Mesenchymal stem cell (in vitro differentiated cells and primary cell): Measurements from ENCODE around the gene TMEM38A. TPM values are rescaled to one million over a fixed set of nuclear protein-coding genes. Genes with fewer than 3 reads are reported as not detected.

Experiments
- DNase-seq: peaks from one replicate; pipeline ENCODE4 v3.0.0-alpha.2; 2013
- H2AFZ ChIP-seq: one replicate; pipeline ENCODE4 v1.6.1; 2013; ENCODE audit warnings: low read depth, mild to moderate bottlenecking, control low read depth, inconsistent platforms, low read length, moderate library complexity
- H2AK5ac ChIP-seq: 2 replicates; pipeline ENCODE4 v1.6.1; 2013; ENCODE audit warnings: low read length, moderate library complexity, mild to moderate bottlenecking, inconsistent platforms; ENCODE audit not compliant: severe bottlenecking
- H2BK120ac ChIP-seq: one replicate; pipeline ENCODE4 v1.6.1; 2013; ENCODE audit warnings: low read depth, mild to moderate bottlenecking, inconsistent platforms, low read length, moderate library complexity
- H2BK12ac ChIP-seq, 2 experiments: one replicate each; pipeline ENCODE4 v1.6.1; 2013; ENCODE audit warnings: inconsistent platforms in 2 of 2, low read length in 2 of 2, mild to moderate bottlenecking in 2 of 2, moderate library complexity in 2 of 2, control low read depth in 1 of 2
- H2BK15ac ChIP-seq: one replicate; pipeline ENCODE4 v1.6.1; 2013; ENCODE audit warnings: mild to moderate bottlenecking, low read depth, inconsistent platforms; ENCODE audit not compliant: poor library complexity, severe bottlenecking
- H2BK5ac ChIP-seq: 2 replicates; pipeline ENCODE4 v1.6.1; 2013; ENCODE audit warnings: low read depth, mild to moderate bottlenecking, low read length, control low read depth, inconsistent platforms; ENCODE audit not compliant: poor library complexity, severe bottlenecking
- H3K14ac ChIP-seq, 2 experiments: one replicate each; pipeline ENCODE4 v1.6.1; 2013; ENCODE audit warnings: inconsistent platforms in 2 of 2, low read length in 2 of 2, control low read depth in 1 of 2, mild to moderate bottlenecking in 1 of 2, moderate library complexity in 1 of 2
- H3K18ac ChIP-seq, 2 experiments: one replicate each; pipeline ENCODE4 v1.6.1; 2013; ENCODE audit warnings: inconsistent platforms in 2 of 2, low read length in 2 of 2, control low read depth in 1 of 2, low read depth in 1 of 2, mild to moderate bottlenecking in 1 of 2
- H3K23ac ChIP-seq, 2 experiments: one replicate each; pipeline ENCODE4 v1.6.1; 2013; ENCODE audit warnings: inconsistent platforms in 2 of 2, low read length in 2 of 2, mild to moderate bottlenecking in 2 of 2, moderate library complexity in 2 of 2, control low read depth in 1 of 2
- H3K27ac ChIP-seq: 2 replicates; pipeline ENCODE4 v1.5.1; 2013; ENCODE audit warnings: mild to moderate bottlenecking, moderate library complexity, low read length, control low read depth, inconsistent platforms; ENCODE audit not compliant: poor library complexity, severe bottlenecking
- H3K27me3 ChIP-seq, 2 experiments: 2 replicates each; pipeline versions ENCODE4 v1.6.1 to v1.7.0; 2013; ENCODE audit warnings: low read length in 2 of 2, mild to moderate bottlenecking in 2 of 2, moderate library complexity in 2 of 2, control low read depth in 1 of 2, inconsistent platforms in 1 of 2; ENCODE audit not compliant: control insufficient read depth in 1 of 2, insufficient read depth in 1 of 2
- H3K36me3 ChIP-seq, 2 experiments: 2 replicates each; pipeline versions ENCODE4 v1.6.1 to v1.7.0; 2013; ENCODE audit warnings: low read length in 2 of 2, control low read depth in 1 of 2, inconsistent platforms in 1 of 2, low read depth in 1 of 2, mild to moderate bottlenecking in 1 of 2; ENCODE audit not compliant: insufficient read depth in 2 of 2, control insufficient read depth in 1 of 2
- H3K4ac ChIP-seq, 2 experiments: one replicate each; pipeline ENCODE4 v1.6.1; 2013; ENCODE audit warnings: inconsistent platforms in 2 of 2, low read length in 2 of 2, mild to moderate bottlenecking in 2 of 2, moderate library complexity in 2 of 2, control low read depth in 1 of 2, low read depth in 1 of 2
- H3K4me1 ChIP-seq: 2 replicates; pipeline ENCODE4 v1.6.1; 2013; ENCODE audit warnings: low read depth, low read length, control low read depth; ENCODE audit not compliant: control insufficient read depth, insufficient read depth
- H3K4me2 ChIP-seq: 2 replicates; pipeline ENCODE4 v1.6.1; 2013; ENCODE audit warnings: low read length, mild to moderate bottlenecking, inconsistent platforms; ENCODE audit not compliant: poor library complexity, severe bottlenecking
- H3K4me3 ChIP-seq, 2 experiments: 2 replicates each; pipeline versions ENCODE4 v1.5.1 to v1.7.0; 2013; ENCODE audit warnings: low read length in 2 of 2, mild to moderate bottlenecking in 2 of 2, control low read depth in 1 of 2, low read depth in 1 of 2; ENCODE audit not compliant: insufficient read depth in 1 of 2
- H3K79me1 ChIP-seq: replicated peaks from 2 replicates; pipeline ENCODE4 v1.6.1; 2013; ENCODE audit warnings: mild to moderate bottlenecking, control low read depth, low read length, inconsistent platforms; ENCODE audit not compliant: poor library complexity, severe bottlenecking
- H3K9ac ChIP-seq: 2 replicates; pipeline ENCODE4 v1.7.0; 2013; ENCODE audit warnings: mild to moderate bottlenecking, low read length, moderate library complexity
- H3K9me3 ChIP-seq: 2 replicates; pipeline ENCODE4 v1.7.0; 2013; ENCODE audit warnings: mild to moderate bottlenecking, low read length; ENCODE audit not compliant: control insufficient read depth
- H4K8ac ChIP-seq: one replicate; pipeline ENCODE4 v1.6.1; 2013; ENCODE audit warnings: inconsistent platforms, mild to moderate bottlenecking, low read length, moderate library complexity
- H4K91ac ChIP-seq: one replicate; pipeline ENCODE4 v1.6.1; 2013; ENCODE audit warnings: mild to moderate bottlenecking, low read length, inconsistent platforms
- WGBS: methylation state at CpG from one replicate; pipeline ENCODE4 v1.1.7; 2013; ENCODE audit warnings: mixed read lengths; 5-methylcytosine and 5-hydroxymethylcytosine counted together
- small RNA-seq: library from polyadenylated mRNA; stranded (forward); fragments of <200 nt; extraction: miRNeasy Mini kit (QIAGEN cat#:217004); gene quantifications from one replicate; pipeline ENCODE3, GENCODE V24; 2013; ENCODE audit warnings: low read depth

Gene TMEM38A

DNA sequence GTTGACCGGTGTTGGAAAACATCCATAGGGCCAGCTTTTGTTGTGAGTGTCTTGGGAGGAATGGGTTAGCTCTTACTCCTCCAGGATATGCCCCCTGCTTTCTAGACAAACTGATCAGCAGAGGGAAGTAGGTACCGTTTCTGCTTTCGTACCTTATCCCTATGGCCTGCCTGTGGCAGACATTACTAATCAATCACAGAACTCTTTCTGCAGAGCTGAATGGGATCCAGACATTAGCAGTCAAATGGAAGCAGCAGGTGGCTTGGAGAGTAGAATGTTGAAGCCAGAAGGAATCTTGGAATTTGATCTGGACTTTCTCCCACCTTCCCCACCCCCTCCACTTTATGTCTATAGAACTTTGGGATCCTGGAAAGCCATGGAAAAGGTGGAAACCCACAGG is 75.8 kb downstream of the TMEM38A start:
- no peak overlapping the region for H3K18ac ChIP-seq
- no peaks in the 10 kb centered on the region for H3K79me1 ChIP-seq
- DNase-seq: no peak
- no peak overlapping the region for H2AFZ ChIP-seq
- WGBS: 75% methylated on average over 1 of the region's 3 CpGs
- H2BK120ac ChIP-seq: no peak overlapping the region
- H3K4me1 ChIP-seq: peaks cover 4% of the 10 kb centered on the region
- no peak overlapping the region for H3K9ac ChIP-seq
- no peak overlapping the region for H2AK5ac ChIP-seq
- no peak overlapping the region for H3K23ac ChIP-seq
- no peak overlapping the region for H3K4ac ChIP-seq
- H3K27ac ChIP-seq: no peak overlapping the region
- H3K4me2 ChIP-seq: no peak overlapping the region
- H3K14ac ChIP-seq: no peak overlapping the region
- H4K8ac ChIP-seq: no peak overlapping the region
- H3K36me3 ChIP-seq: no peaks in the 10 kb centered on the region
- peaks cover 0 to 10% of the 10 kb centered on the region in 2 experiments for H3K27me3 ChIP-seq
- no peak overlapping the region for H2BK12ac ChIP-seq
- H4K91ac ChIP-seq: no peak overlapping the region
- no peak overlapping the region for H2BK5ac ChIP-seq
- H3K4me3 ChIP-seq: no peak overlapping the region
- no peak overlapping the region for H2BK15ac ChIP-seq
- no peaks in the 10 kb centered on the region for H3K9me3 ChIP-seq

- Histone ChIP-seq H3K18ac (no peak overlapping the region), H3K79me1 (no peaks in the 10 kb centered on the region), H3K23ac (no peak overlapping the region), H2AK5ac (no peak overlapping the region), H3K27ac (no peak overlapping the region), H3K27me3 (peaks cover 0 to 10% of the 10 kb centered on the region in 2 experiments), H3K36me3 (no peaks in the 10 kb centered on the region), H3K4me2 (no peak overlapping the region), H4K8ac (no peak overlapping the region), H3K4me3 (no peak overlapping the region), H3K4me1 (peaks cover 4% of the 10 kb centered on the region), H2BK5ac (no peak overlapping the region), H3K9ac (no peak overlapping the region), H2BK120ac (no peak overlapping the region), H3K14ac (no peak overlapping the region), H4K91ac (no peak overlapping the region), H2BK12ac (no peak overlapping the region), H2AFZ (no peak overlapping the region), H3K4ac (no peak overlapping the region), H3K9me3 (no peaks in the 10 kb centered on the region), H2BK15ac (no peak overlapping the region)
- peak; percentile 85 for DNase-seq
- WGBS: 47% methylated on average over 4 of the region's 4 CpGs
Observed at GRCh38 chr19:16737911-16738310, 77.0 kb downstream of the TMEM38A start.

DNA sequence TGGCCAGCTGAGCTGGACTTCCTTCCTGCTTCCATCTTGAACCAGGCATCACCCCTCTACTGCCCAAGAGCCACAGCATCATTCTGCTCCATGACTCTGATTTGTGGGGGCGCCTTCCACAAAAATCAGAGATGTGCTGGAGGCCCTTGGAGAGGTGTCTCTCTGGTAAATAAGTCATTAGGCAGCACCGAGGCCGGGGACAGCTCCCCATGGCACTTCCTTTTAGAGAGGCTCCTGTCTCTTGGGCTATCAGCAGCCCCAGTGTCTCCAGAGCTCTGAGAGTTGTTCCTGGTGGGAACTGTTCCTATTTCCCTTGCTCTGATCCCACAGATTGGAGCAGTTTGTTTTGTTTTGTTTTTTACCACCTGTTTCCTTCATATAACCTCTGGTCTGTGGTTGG is 78.6 kb downstream of the TMEM38A start:
- no peak overlapping the region for H3K4ac ChIP-seq
- no peaks in the 10 kb centered on the region for H3K36me3 ChIP-seq
- H3K4me2 ChIP-seq: no peak overlapping the region

More for the DNA sequence above, 78.6 kb downstream of the TMEM38A start:
- DNase-seq: peak; percentile 14
- no peak overlapping the region for H3K4me3 ChIP-seq
- no peak overlapping the region for H3K27ac ChIP-seq
- H3K27me3 ChIP-seq: peaks cover 0 to 10% of the 10 kb centered on the region in 2 experiments
- no peak overlapping the region for H2BK5ac ChIP-seq
- H3K4me1 ChIP-seq: no peaks in the 10 kb centered on the region
- WGBS: 33% methylated on average over 3 of the region's 3 CpGs
- no peak overlapping the region for H4K91ac ChIP-seq
- no peak overlapping the region for H2BK12ac ChIP-seq
- no peak overlapping the region for H4K8ac ChIP-seq
- H3K14ac ChIP-seq: no peak overlapping the region
- no peak overlapping the region for H3K9ac ChIP-seq
- H3K79me1 ChIP-seq: no peaks in the 10 kb centered on the region
- no peaks in the 10 kb centered on the region for H3K9me3 ChIP-seq
- no peak overlapping the region for H2AFZ ChIP-seq
- no peak overlapping the region for H2AK5ac ChIP-seq
- no peak overlapping the region for H3K23ac ChIP-seq
- no peak overlapping the region for H2BK15ac ChIP-seq
- no peak overlapping the region for H3K18ac ChIP-seq
- no peak overlapping the region for H2BK120ac ChIP-seq

Small RNAs within 50 kb of the gene (small RNA-seq; reads per million reads assigned to genes)
- gene AC008737.2: not detected
